ENCODE measurements around the gene PLAC1. TPM values are rescaled to one million over a fixed set of nuclear protein-coding genes. Genes with fewer than 3 reads are reported as not detected.

PLAC1 gene
- total RNA-seq, 1 experiment from 2014 or later, result 3.4 TPM

DNA sequence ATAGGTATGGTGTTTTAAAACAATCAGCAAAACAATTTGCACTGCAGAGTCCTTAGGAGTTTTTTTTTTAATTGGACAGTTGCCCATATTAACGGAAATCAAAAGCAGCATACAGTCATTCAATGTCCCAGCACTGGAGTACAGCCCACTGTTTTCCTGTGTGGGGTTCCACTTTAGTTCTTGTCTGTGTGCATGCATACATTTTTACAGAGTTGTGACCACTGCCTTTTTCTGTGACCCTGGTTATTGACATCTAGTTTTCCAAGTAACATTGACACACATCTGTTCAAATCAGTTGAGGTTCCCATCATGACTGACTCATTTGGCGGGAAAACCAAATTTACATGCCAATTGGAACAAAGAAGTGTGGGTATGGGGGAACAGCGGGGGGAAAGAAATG is 115.0 kb downstream of the PLAC1 start:
- no peak for DNase-seq (ENCODE audit: low spot score)

DNA sequence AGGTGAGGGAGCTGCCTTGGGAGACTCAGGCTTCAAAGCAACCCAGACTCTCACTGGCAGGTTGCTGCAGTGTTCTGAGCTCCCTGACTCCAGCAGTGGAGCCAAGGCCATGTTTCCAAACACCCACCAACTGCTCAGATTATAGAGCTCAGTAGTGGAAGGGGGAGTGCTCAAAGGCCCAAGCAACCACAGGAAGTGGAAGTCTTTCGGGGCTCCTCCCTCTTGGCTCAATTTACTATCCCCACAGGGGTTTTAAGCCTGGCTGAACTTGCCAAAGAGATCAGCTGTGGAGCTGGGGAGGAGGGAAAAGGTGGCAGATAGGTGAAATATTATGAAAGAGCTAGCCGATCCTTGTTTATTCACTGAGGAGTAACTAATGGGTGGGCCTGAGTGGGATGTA is 115.8 kb downstream of the PLAC1 start:
- DNase-seq (ENCODE audit: low spot score), result peak; percentile 57

DNA sequence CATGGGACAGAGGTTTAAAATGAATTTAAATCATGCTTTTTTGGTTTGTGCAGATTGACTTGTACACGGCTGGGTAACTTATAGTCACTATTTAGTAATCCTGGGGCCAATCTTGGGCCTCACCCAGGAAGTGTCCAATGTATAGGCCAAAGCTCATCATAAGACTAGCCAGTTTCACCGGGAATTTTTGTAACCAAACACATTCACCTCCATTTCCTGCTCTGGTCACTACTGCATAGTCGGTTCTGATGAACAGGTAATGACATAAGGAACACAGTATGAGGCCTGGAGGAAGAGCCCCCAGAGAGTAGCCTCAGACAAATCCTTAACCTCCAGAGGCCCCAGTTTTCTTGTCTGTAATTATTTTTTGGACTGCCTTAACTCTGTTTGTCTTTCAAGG is 116.4 kb downstream of the PLAC1 start:
- no peak for DNase-seq (ENCODE audit: low spot score)

DNA sequence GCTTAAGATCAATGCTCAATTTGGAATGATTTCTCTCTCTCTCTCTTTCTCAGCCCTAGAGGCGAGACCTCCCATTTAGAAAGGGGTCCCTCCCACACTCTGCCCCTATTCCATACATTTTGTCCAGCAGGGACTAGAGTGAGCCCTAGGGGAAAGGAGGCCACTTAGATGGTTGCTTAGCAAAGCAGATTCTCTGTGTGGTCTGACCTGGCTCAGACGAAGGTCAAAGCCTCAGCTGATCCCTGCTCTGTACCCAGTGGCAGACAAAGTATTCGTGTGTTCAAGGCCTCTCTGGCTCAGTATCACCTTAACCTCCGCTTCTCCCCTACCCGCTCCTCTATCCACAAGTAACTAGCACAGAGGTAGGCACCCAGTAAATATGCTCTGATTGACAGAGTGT is 120.0 kb downstream of the PLAC1 start:
- DNase-seq (ENCODE audit: low spot score), result no peak

DNA sequence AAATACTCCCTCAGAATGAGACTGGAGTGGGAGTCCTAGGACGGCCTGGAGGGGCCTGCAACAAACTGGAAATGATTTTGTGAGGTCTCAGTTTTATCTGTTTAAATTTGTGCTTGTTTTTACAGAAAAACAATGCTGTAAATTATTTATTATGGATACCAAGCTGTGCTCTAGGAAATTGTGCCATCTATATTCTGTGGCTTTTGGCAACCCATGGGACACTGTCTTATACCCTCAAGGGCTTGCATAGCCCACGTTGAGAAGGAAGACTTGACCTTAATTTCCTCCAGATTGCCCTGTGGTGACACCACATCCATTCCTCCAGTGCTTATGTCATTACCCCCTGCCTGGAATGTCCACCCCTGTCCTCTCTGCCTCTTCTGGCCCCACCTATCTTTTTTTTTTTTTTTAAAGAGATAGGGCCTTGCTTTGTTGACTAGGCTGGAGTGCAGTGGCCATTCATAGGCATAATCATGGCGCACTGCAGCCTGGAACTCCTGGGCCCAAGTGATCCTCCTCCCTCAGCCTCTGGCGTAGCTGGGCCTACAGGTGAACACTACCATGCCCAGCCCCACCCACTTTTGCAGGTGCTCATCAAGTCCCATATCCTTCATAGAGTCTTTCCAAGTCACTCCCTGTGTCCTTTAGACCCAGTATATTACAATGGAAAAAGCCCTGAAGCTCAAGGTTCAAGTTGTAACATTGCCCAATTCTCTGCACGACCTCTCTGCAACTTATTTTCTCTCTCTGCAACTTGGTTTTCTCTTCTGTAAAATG is 120.9 kb downstream of the PLAC1 start:
- peak; percentile 81 for DNase-seq (ENCODE audit: low spot score)

DNA sequence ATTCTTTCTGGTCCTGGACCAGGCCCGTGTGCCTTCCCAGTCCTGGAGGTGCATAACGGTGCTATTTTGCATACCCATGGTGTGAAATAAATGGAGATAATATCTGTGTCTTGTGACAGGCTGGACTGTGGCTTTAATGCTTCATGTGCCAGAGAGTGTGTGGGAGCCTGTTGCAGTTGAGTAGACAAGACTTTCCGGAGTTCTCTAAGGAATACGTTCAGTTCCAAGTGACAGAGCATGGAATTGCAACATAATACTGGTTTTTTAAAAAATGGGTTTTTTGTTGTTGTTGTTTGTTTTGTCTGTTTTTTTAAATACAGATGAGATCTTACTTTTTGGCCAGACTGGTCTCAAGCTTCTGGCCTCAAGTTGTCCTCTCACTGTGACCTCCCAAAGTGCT is 124.3 kb downstream of the PLAC1 start:
- no peak for DNase-seq (ENCODE audit: low spot score)

DNA sequence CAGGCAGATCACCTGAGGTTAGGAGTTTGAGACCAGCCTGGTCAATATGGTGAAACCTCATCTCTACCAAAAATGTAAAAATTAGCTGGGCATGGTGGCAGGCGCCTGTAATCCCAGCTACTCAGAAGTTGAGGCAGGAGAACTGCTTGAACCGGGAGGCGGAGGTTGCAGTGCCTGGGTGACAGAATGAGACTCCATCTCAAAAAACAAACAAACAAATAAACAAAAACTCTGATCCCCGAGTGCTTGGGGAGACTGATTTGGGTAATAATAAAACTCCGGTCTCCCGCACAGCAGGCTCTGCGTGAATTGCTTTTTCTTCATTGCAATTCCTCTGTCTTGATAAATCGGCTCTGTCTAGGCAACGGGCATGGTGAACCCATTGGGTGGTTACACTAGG is 124.9 kb downstream of the PLAC1 start:
- no peak for DNase-seq (ENCODE audit: low spot score)

DNA sequence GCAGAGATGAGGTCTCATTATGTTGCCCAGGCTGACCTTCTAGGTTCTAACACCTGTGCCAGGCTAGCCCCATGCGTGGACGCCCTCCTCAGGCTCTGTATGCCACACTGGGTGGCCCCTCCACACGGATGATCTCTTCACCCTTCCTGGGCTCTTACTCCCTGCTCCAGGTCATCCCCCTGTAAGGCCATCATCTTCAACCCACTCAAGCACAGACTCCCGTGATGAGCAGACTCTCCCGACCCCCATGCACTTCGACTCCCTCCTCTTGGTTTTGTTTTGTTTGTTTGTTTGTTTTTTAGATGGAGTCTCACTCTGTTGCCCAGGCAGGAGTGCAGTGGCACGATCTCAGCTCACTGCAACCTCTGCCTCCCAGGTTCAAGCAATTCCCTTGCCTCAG is 127.4 kb downstream of the PLAC1 start:
- DNase-seq (ENCODE audit: low spot score), result no peak

DNA sequence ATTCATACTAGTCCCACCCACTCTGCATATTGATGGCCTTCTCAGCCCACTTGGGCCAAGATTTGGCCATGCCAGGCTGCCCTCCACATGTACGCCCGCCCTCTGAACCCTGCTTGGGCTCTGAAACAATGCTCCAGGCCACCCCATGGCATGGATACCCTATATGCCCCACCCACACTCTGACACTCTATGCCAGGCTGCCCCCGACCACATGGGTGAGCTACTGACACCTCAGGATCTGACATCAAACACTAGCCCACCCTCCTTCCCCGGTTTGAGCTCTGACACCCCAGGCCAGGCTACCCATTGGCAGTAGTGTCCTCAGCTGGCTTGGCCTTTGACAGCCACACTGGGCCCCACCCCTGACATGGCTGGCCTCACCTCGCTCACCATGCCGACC is 128.8 kb downstream of the PLAC1 start:
- no peak for DNase-seq (ENCODE audit: low spot score)

DNA sequence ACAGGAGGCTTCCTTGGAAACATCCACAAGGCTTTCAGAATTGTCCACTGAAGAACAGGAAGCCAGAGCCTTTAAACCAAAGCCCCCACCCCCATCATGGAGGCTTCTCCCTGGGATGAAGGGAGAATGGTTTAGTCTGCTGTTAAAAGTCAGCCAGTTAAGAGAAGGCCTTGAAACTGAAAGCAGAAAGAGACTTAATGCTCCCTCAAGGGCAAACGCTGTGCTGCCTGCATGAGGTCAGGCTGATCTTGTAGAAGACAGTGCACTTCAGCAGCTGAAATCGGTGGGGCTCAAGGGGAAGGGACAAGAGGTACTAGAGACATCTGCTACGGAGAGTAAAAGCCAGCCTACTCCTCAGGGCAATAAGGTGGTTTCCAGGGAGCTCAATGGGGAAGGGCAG is 129.3 kb downstream of the PLAC1 start:
- DNase-seq (ENCODE audit: low spot score), result no peak

DNA sequence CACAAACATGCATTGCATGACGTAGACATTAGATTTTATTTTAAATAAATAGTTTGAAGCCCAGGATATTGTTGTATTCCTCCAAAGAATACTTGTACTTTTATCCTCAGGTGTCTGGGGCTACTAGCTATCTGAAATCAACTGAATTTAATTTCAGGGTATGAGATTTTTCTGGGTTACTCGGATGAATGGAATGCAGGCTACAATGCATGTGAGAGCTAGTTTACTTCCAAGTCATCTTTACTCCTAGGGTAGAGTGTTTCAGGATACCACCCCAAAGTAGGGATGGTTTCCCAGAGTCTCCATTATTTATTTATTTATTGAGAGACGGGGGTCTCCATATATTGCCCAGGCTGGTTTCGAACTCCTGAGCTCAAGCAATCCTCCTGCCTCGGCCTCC is 131.9 kb downstream of the PLAC1 start:
- no peak for DNase-seq (ENCODE audit: low spot score)

DNA sequence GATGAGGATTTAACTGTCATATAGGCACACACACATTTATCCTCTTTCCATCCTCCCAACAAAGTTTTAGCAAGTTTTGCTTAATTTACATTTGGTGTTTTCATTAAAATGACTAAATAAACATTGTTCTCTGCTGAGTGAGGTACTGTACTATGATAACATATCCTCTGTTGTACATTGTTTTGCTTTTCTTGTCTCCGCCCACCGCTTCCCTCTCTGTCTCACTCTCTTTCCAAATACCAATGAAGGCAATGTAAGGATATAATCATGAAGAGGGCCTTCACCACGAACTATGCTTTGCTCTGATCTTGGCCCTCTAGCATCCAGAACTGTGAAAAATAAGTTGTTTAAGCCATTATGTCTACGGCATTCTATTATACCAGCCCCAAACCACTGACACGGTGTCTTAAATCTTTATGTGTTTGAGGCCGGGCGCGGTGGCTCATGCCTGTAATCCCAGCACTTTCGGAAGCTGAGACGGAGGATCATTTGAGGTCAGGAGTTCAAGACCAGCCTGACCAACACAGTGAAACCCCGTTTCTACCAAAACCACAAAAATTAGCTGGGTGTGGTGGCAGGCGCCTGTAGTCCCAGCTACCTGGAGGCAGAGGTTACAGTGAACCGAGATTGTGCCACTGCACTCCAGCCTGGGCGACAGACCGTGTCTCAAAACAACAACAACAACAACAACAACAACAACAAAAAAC is 133.0 kb downstream of the PLAC1 start:
- no peak for DNase-seq (ENCODE audit: low spot score)

DNA sequence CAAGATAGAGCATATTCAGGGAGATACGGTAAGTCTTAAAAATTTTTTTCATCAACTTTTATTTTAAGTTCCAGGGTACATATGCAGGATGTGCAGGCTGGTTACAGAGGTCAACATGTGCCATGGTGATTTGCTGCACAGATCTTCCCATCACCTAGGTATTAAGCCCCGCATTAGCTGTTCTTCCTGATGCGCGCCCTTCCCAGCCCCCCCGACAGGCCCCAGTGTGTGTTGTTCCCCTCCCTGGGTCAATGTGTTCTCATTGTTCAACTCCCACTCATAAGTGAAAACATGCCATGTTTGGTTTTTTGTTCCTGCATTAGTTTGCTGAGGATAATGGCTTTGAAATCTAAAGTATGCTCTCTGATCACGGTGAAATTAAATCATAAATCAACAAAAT is 134.1 kb downstream of the PLAC1 start:
- no peak for DNase-seq (ENCODE audit: low spot score)

DNA sequence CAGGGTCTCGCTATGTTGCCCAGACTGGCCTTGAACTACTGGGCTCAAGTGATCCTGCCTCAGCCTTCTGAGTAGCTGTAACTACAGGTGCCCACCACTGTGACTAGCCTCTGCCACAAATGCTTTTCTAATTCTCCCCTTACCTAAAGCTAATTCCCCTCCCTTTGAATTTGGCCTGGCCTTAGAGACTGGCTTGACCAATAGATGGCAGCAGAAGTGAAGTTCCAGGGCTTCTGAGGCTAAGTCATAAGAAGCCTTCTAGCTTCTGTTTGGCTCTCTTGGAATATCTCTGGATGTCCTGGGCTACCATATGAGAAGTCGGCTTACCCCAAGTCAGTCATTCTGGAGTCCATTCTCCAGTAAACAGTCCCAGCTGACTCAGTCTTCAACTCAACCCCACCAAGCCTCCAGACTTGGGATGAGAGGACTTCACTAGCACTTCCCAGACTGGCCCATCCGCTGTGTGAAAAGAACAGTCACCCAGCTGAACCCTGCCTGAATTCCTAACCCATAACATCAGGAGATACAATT is 137.3 kb downstream of the PLAC1 start:
- DNase-seq (ENCODE audit: low spot score), result peak; percentile 54

Other genes with a start within 250 kb of the PLAC1 start
- gene HPRT1, start 198.3 kb downstream of the PLAC1 start, total RNA-seq (2014; rRNA removed; shearing (Covaris generic)), result 21.1 and 23.4 TPM in 2 replicates
- gene PABIR2, start 138.7 kb upstream of the PLAC1 start, total RNA-seq (2014; rRNA removed; shearing (Covaris generic)), result 12.8 and 14.8 TPM in 2 replicates